Measurements from ENCODE around the gene TSPAN8.
"Not testable (repeated sequence)": the region's sequence is repeated elsewhere in the genome, so short reads cannot be mapped to it uniquely, and the experiment has no call there.

The TSPAN8 gene

DNA sequence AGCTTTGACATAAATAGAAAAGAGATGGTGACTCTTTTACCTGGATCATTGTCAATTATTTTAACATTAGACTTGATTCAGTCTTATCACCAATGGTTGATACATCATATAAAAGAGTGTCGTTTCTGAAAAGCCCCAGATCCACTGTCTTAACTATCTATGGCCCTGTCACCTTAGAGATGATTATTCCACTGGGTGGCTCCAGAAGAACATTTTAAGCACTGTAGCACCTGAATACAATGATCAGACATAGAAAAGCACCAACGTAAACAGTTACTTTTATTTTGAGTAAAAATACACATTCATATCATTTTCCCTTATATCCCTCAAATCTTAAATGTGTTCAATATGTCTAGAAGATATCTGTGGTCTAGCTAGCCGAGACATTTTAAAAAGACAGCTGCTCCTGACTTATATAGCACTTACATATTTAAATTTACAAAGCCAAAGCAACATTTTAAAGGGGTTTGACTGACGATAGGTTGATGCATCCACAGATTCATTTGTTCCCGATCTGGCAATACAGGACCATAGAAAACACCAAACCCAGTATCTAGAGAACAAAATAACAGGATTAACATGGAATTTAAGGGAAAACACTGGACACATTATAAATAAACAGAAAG is 32.9 kb downstream of the TSPAN8 start:
- Histone ChIP-seq H3K79me2 (ENCODE audit: insufficient read depth, low read depth) (no peaks in the 10 kb centered on the region), H3K27me3 (ENCODE audit: insufficient read depth, low read depth) (no peaks in the 10 kb centered on the region), H3K4me1 (ENCODE audit: low read depth, poor library complexity, severe bottlenecking) (no peaks in the 10 kb centered on the region), H3K9ac (no peak overlapping the region), H3K27ac (no peak overlapping the region), H3K36me3 (ENCODE audit: insufficient read depth) (no peaks in the 10 kb centered on the region), H4K20me1 (ENCODE audit: insufficient read depth) (no peaks in the 10 kb centered on the region), H2AFZ (ENCODE audit: low read depth) (no peak overlapping the region), H3K4me3 (IDR thresholded peaks at IDR 0.05; ENCODE audit: insufficient read depth, low read depth, low read length) (no peak overlapping the region), H3K4me2 (no peak overlapping the region)
- TF ChIP-seq, protein P1, sequence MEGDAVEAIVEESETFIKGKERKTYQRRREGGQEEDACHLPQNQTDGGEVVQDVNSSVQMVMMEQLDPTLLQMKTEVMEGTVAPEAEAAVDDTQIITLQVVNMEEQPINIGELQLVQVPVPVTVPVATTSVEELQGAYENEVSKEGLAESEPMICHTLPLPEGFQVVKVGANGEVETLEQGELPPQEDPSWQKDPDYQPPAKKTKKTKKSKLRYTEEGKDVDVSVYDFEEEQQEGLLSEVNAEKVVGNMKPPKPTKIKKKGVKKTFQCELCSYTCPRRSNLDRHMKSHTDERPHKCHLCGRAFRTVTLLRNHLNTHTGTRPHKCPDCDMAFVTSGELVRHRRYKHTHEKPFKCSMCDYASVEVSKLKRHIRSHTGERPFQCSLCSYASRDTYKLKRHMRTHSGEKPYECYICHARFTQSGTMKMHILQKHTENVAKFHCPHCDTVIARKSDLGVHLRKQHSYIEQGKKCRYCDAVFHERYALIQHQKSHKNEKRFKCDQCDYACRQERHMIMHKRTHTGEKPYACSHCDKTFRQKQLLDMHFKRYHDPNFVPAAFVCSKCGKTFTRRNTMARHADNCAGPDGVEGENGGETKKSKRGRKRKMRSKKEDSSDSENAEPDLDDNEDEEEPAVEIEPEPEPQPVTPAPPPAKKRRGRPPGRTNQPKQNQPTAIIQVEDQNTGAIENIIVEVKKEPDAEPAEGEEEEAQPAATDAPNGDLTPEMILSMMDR (conservative IDR thresholded peaks at IDR 0.05; ENCODE audit: low read depth, low read length): no peak

DNA sequence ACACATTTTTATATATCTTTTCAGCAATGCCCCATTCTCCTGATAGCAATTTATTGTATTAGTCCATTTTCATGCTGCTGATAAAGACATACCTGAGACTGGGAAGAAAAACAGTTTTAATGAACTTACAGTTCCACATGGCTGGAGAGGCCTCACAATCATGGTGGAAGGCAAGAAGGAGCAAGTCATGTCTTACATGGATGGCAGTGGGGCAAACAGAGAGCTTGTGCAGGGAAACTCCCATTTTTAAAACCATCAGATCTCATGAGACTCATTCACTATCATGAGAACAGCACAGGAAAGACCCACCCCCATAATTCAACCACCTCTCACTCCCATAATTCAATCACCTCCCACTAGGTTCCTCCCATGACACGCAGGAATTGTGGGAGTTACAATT is 44.7 kb downstream of the TSPAN8 start:
- not testable (repeated sequence) for H4K20me1 ChIP-seq (ENCODE audit: insufficient read depth); H3K27me3 ChIP-seq (ENCODE audit: insufficient read depth, low read depth); H3K4me1 ChIP-seq (ENCODE audit: low read depth, poor library complexity, severe bottlenecking); H3K36me3 ChIP-seq (ENCODE audit: insufficient read depth); H3K9ac ChIP-seq; H3K4me2 ChIP-seq; H3K79me2 ChIP-seq (ENCODE audit: insufficient read depth, low read depth); H2AFZ ChIP-seq (ENCODE audit: low read depth); H3K27ac ChIP-seq; H3K4me3 ChIP-seq (IDR thresholded peaks at IDR 0.05; ENCODE audit: insufficient read depth, low read depth, low read length)

DNA sequence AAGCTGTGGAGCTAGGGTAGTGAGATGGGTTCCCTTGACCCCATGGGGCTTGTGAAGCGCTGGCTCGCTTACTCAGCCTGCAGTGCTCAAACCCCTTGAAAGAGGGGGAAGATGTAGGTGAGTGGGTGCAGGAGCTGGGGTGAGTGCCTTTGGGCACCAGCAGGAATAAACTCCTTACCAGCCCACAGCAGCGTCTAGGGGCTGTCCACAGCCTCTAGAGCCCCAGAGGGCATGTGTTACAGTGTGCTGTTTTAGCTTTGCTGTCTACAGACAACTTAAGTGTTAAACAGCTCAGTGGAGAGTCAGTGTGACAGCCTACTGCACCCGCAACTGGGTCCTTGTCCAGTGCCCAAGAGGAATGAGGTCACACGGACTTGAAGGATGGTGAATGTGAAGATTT is 48.0 kb downstream of the TSPAN8 start:
- no peak overlapping the region for H3K4me3 ChIP-seq (IDR thresholded peaks at IDR 0.05; ENCODE audit: insufficient read depth, low read depth, low read length)
- H3K27me3 ChIP-seq (ENCODE audit: insufficient read depth, low read depth): no peaks in the 10 kb centered on the region
- no peaks in the 10 kb centered on the region for H3K4me1 ChIP-seq (ENCODE audit: low read depth, poor library complexity, severe bottlenecking)
- H3K36me3 ChIP-seq (ENCODE audit: insufficient read depth): no peaks in the 10 kb centered on the region
- TF ChIP-seq, protein P1 (conservative IDR thresholded peaks at IDR 0.05; ENCODE audit: low read depth, low read length): no peak
- no peaks in the 10 kb centered on the region for H4K20me1 ChIP-seq (ENCODE audit: insufficient read depth)
- no peak overlapping the region for H3K4me2 ChIP-seq
- H3K9ac ChIP-seq: no peak overlapping the region
- H2AFZ ChIP-seq (ENCODE audit: low read depth): no peak overlapping the region
- H3K27ac ChIP-seq: no peak overlapping the region
- H3K79me2 ChIP-seq (ENCODE audit: insufficient read depth, low read depth): no peaks in the 10 kb centered on the region

DNA sequence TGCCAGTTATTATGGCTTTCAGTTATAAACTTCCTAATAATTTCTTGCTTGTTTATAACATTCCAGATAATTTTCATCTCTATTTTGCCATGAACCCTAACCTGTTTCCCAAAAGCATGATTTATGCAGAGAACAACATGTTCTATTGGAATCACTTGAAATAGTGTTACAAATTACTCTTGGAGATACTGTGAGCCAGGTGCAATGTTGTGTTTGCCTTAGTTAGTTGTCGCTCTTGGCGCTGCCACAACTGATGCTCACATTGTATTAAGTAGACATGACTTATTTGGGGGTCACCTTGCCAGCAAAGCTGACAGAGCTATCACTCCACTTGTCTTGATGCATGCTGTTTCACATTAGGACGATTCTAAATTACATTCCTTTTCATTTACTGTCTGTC is 49.4 kb downstream of the TSPAN8 start:
- no peaks in the 10 kb centered on the region for H3K79me2 ChIP-seq (ENCODE audit: insufficient read depth, low read depth)
- H3K4me2 ChIP-seq: no peak overlapping the region
- H3K4me3 ChIP-seq (IDR thresholded peaks at IDR 0.05; ENCODE audit: insufficient read depth, low read depth, low read length): no peak overlapping the region
- H3K4me1 ChIP-seq (ENCODE audit: low read depth, poor library complexity, severe bottlenecking): no peaks in the 10 kb centered on the region
- no peaks in the 10 kb centered on the region for H4K20me1 ChIP-seq (ENCODE audit: insufficient read depth)
- no peak overlapping the region for H2AFZ ChIP-seq (ENCODE audit: low read depth)
- H3K27me3 ChIP-seq (ENCODE audit: insufficient read depth, low read depth): no peaks in the 10 kb centered on the region
- no peak overlapping the region for H3K27ac ChIP-seq
- H3K9ac ChIP-seq: no peak overlapping the region
- TF ChIP-seq, protein P1 (conservative IDR thresholded peaks at IDR 0.05; ENCODE audit: low read depth, low read length): no peak
- no peaks in the 10 kb centered on the region for H3K36me3 ChIP-seq (ENCODE audit: insufficient read depth)

DNA sequence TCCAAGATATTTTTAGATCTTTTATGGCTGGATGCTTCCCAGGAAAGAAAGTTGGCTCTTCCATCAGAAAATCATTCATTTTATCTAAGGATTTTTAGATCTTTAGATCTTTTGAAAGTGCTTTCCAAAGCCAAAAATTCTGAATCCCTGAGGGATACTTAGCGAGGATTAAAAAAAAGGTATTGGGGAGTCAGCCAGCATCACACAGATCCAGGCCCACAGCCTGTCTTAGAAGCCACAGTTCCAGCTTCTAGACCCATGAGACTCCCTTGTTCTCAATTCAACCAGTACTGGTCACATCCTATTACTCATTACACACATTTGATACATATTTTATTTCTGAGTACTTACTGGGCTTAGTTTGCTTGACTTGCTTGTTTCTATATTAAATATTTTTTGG is 49.9 kb downstream of the TSPAN8 start:
- H3K27ac ChIP-seq: no peak overlapping the region
- no peaks in the 10 kb centered on the region for H3K27me3 ChIP-seq (ENCODE audit: insufficient read depth, low read depth)
- H3K36me3 ChIP-seq (ENCODE audit: insufficient read depth): no peaks in the 10 kb centered on the region
- no peaks in the 10 kb centered on the region for H3K4me1 ChIP-seq (ENCODE audit: low read depth, poor library complexity, severe bottlenecking)
- H2AFZ ChIP-seq (ENCODE audit: low read depth): no peak overlapping the region
- H3K4me2 ChIP-seq: no peak overlapping the region
- H3K79me2 ChIP-seq (ENCODE audit: insufficient read depth, low read depth): no peaks in the 10 kb centered on the region
- H3K9ac ChIP-seq: no peak overlapping the region
- TF ChIP-seq, protein P1 (conservative IDR thresholded peaks at IDR 0.05; ENCODE audit: low read depth, low read length): no peak
- H3K4me3 ChIP-seq (IDR thresholded peaks at IDR 0.05; ENCODE audit: insufficient read depth, low read depth, low read length): no peak overlapping the region
- H4K20me1 ChIP-seq (ENCODE audit: insufficient read depth): no peaks in the 10 kb centered on the region
